NCI-H1048 (cell line): ENCODE results near the gene HESX1.

Experiments
- DNase-seq: peaks from one replicate; lab custom pipeline; 2025; lab: John Stamatoyannopoulos, UW

Gene HESX1

DNA sequence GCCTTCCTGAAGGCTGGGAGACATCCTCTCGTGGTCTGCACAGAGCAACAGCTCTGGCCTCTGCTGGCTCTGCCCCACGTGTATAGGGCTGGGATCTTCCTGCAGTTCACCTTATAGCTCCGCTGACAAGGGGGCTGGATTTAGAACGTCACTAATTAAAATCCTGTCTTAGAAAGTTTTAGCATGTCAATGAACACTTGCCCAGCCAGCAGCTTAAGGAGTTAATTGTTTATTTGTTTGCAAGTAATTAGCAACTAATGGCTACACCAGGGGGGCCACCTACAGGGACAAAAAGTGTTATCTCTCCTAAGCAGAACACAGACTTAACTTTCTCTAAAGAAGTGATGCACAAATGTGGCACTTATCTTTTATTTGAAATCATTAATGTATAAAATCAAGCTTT lies at the start of gene HESX1:
Gene HESX1 (minus strand): TSS at position 84 of the 403 bp plus-strand sequence. CDS start 60 bp downstream, at position 24.
- no peak for DNase-seq

- no peak for DNase-seq
Observed at GRCh38 chr3:57244946-57245345, 45.2 kb upstream of the HESX1 start.

- DNase-seq, result no peak
Observed at GRCh38 chr3:57234613-57235575, 35.1 kb upstream of the HESX1 start.

DNA sequence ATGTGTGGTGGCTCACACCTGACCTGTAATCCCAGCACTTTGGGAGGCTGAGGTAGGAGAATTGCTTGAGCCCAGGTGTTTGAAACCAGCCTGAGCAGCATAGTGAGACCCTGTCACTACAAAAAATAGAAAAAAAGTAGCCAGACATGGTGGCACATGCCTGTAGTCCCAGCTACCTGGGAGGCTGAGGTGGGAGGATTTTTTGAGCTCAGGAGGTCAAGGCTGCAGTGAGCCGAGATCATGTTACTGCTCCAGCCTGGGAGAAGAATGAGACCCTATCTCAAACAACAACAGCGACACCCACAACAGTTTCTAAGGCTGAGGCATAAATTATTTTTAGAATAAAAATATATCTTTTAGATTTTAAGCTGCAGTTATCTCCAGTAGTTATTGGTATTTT lies 34.0 kb upstream of the HESX1 start:
- no peak for DNase-seq

GRCh38 chr3:57230006-57230405 lies 30.2 kb upstream of the HESX1 start:
- DNase-seq, result no peak

GRCh38 chr3:57227930-57228751 lies 28.4 kb upstream of the HESX1 start:
- DNase-seq, result peak; percentile 21

DNA sequence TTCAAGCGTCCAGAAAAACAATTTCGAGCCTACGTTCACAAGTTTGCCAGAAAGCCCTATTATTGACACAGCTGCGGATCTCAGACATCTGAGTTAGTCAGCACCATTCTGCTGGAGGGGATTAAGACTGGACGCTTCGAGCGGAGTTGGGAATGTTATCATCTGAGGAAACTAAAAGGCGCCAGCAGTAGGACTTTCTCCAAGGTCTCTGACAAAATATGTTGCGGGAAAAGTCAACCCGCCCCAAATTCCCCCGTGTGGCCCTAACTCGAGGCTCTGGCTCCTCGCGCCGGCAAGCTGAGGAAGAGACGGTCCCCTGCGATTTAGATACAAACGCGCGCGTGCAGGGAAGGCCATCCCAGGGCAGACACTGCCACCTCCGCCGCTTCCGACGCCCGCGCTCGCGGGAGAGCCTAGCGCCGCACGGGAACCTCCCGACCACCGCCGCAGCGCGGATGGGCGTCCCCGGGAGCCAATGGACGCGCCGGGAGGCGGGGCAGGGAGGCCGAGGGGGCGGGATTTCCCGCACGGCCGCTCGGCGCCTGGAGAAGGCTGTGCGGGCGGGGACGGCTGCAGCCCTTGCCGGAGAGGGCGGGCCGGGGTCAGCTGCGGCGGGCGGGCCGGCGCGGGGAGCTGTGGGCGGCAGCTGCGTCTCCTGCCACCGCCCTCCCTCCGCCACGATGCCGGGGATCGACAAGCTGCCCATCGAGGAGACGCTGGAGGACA lies 27.6 kb upstream of the HESX1 start, which contains the start of gene APPL1:
Gene APPL1 (plus strand): TSS at position 526 of the 726 bp plus-strand sequence. CDS start 155 bp downstream, at position 681.
- DNase-seq, result peak; percentile 65

- no peak for DNase-seq
Observed at GRCh38 chr3:57226176-57226575, 26.4 kb upstream of the HESX1 start.

GRCh38 chr3:57224856-57225255 lies 25.1 kb upstream of the HESX1 start:
- DNase-seq, result no peak

DNA sequence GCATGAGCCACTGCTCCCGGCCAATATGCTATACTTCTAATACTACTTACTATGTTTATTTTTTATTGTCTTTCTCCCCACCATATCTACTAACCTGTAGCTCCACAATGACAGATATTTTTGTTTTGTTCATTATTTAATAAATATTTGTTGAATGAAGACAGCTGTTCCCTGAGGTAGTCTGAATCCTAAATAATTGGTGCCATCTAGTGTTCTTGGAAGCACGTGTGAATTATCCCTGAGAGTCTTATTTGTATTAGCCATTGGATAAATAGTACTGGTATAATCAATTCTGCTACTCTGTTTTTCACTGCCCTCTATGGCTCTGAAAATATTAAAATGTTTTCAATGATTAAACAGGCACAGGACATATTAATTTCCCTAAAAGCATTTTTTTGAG lies 22.1 kb upstream of the HESX1 start:
- DNase-seq, result no peak

DNA sequence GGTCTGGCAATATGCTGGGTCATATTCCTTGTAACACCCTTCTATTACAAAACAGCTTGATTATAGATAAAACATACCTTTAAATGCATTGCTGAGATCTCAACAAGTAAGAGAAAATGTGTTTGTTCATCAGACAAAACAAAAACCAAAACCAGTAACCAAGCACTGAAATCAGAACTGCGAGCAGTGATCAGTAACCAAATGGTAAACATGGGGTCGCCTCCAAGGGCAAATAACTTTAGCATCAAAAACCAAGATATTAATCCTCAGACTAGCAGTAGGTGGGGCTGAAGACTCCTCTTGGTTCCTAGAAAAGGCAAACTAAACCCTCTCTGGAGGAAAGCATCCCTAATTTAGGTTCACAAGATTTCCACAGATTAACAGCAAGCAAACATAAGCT lies 6.6 kb upstream of the HESX1 start:
- no peak for DNase-seq

GRCh38 chr3:57194641-57195040 lies 5.1 kb downstream of the HESX1 start:
- DNase-seq, result no peak

- DNase-seq, result no peak
Observed at GRCh38 chr3:57192028-57192427, 7.8 kb downstream of the HESX1 start.

- DNase-seq, result no peak
Observed at GRCh38 chr3:57184526-57184925, 15.3 kb downstream of the HESX1 start.

DNA sequence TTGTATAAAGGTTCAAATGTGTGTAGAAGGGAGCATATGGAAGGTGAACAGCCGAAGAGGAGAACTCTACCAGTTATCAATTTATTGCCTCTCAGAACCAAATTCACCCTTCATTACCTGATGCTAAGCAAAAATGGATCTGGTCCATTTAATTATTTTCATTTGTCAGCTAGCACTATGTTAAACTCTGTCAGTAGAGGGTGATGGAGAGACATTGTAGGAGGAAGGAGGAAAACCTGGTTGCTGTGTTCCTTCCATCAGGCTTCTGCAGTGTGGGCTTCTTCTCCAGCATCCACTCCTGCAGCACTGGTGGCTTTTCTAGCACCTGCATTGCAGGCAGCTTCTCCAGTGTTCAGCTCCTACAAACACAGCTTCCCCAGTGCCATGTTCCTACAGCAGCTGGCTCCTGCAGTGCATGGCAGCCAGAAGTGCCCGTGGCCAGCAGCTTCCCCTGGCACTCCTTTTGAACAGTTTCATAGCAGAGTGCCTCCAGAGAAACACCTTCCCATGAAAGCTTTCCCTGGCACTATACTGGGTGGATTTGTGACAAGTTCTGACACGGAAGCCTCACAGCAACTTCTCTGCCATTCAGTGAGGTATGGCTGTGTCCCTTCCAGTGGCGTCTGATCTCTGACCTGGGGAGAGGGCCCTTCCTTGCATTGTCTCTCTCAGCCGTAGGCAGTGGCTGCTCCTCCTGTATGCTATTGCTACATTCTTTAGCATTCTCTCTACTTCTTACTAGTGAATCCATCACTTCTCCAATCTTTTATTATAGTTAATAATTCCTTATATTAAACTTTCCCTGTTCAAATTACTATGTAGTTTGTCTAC lies 20.0 kb downstream of the HESX1 start:
- no peak for DNase-seq

DNA sequence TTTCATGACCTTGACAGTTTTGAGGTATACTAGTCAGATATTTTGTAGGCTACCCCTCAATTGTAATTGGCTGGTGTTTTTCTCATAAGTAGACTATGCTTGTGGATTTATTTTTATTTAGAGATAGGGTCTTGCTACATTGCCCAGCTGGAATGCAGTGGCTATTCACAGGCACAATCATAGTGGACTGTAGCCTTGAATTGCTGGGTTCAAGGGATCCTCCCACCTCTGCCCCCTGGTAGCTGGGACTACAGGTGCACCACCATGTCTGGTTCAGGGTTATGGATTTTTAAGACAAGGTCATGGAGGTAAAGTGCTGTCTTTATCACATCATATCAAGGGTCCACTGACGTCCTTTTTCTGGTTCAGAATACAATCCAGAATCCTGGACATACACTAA lies 23.7 kb downstream of the HESX1 start:
- DNase-seq, result no peak

DNA sequence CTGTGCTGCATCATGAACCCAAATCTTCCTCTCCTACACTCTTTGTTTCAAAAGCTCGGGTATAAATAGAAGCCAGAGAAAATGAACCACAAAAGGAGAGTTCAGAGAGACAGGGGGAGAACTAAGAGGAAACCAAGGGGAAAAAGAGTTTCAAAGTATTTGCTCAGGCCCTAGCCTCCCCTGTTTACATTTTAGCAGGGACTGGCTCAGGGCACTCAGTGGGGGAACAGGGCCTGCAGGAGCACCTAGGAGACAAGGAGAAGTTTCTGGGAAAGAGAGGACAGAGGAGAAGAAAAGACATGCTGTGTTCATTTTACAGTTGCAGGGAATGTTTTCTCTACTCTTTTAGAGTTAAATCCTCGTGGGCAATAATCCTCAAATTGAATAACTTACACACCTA lies 26.1 kb downstream of the HESX1 start:
- DNase-seq, result no peak

- no peak for DNase-seq
Observed at GRCh38 chr3:57170946-57171345, 28.8 kb downstream of the HESX1 start.

GRCh38 chr3:57169872-57170623 lies 29.7 kb downstream of the HESX1 start:
- DNase-seq, result peak; percentile 70

DNA sequence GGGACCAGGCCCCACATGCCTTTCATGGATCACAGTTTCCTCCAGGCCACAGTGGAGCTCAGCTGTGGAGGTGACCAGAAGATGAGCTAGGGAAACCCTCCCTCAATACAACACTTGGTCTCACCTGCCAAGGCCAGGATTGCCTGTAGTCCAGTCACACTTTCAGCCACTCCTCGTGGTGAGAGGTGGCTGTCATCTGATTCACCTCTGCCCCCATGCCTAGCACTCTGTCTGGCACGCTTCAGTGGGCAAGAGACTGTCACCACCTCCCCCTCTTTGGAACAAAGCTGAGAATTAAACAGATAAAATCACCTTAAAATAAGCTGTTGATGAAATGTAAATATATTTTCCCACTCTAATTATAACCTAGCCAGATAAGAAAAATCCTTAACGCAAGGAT lies 30.7 kb downstream of the HESX1 start:
- DNase-seq, result no peak
